ENCODE measurements around the gene NIPAL4.

Gene NIPAL4

DNA sequence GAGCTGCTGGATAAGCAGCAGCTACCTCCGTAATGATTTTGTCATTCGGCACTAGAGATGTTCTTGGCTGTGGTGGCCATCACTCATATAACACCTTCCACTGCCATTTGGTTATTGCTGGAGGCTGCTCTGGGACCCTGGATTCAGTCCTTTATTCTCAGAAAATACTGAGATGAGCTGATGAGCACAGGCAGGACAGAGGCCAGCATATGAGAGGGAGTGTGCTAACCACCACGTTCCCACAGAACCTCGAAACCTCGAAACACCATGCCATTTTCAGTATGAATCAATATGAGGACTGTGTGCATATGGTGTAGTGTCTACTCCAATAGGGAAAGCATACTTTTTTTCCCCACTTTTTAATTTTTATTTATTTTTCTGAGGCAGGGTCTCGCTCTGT is 59.0 kb downstream of the NIPAL4 start:
- no peak for DNase-seq

DNA sequence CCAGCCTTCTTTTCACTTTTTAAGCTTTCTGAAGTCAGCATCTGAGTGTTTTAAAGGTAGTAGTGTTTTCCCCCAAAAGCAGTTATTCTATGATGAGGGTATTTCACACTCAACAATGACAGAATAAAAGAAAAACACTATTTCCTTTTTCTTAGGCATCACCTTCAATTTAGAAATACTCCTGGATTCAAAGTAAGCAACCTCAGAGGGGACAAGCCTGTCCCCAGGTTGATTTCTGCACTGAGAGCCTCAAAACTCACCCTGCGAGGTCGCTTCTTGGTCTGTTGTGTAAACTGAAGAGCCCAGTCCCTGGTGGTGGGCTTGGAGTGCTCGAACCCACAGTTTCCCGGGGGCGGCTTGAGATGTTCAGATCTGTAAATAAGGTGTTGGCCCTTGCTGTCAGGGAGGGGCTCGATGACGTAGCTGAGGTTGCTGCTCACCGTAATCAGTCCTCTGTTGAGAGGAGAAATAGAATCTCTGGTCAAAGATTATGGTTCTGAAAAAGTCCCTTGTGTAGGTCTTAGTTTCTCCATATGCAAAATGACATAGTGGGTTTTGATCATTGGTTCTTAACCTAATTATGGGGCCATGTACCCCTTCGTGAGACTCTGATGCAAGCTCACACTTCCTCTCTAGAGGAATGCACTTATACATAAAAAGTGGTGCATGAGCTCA is 59.7 kb downstream of the NIPAL4 start:
- DNase-seq: no peak

DNA sequence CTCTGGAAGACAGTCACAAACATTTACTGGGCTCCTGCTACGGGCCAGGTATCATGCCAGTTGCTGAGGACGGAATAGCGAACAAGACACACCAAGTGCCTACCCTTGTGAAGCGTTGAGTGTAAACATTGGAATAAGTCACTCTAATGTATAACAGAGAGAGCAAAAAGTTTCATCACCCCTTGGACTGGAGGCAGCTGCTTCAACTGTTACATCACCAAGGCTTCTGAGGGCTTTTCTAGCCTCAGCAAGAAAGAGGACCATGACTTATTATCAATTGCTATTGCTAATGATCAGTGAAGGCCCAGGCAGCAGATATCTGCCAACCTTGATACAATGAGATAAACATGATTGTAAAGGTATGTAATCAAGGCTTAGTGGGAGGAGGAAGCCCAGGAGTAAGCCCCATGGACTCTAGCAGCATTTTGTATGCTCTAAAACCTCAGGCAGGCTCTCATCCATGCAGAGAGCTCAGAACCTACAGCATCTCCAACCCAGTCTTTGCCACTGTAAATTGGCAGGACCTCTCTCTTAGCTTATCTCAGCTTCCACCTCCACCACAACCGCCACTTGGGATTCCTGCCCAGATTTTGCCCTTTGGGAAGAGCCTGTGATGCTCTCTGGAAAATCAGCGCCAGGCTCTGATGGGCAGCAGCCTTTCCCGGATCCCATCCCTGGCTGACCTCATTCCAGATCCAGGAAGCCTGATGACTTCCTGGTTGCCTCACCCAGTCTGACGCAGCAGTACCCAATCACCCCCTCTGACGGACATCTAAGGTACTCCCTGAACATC is 61.1 kb downstream of the NIPAL4 start:
- no peak for DNase-seq

- no peak for DNase-seq
Observed at GRCh38 chr5:157521704-157522029, 61.7 kb downstream of the NIPAL4 start.

DNA sequence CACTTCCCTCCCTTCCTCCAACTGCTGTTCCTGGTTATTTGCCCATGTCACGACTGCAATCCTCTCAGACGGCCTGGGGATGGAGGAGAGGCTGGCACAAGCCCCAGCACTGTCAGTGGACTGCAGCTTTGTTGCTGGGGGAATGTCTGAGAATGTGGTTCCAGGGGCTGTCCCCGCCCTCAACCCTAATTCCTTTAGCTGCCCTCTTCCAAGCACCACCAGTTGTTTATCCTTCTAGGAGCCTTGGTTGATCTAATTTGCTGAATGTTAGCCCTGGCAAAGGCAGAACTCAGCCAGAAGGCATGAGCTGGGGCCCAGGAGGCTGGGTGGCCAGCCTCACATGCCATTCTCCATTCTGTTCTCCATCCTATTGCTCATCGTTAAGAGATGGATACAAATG is 64.0 kb downstream of the NIPAL4 start:
- no peak for DNase-seq

All from NCI-H1436 treated with DMSO at 0.1 percent for 48 hours (cell line).